ENCODE data around the gene RANBP1.

GRCh38 chr22:20101638-20102037, 14.3 kb upstream of the RANBP1 start:
- TF ChIP-seq CTCF (IDR thresholded peaks at IDR 0.05) = no peak
- TF ChIP-seq POLR2A (IDR thresholded peaks at IDR 0.05) = no peak
